HG03196 (cell line): ENCODE data around the gene KASH5.
"Not testable (repeated sequence)": the region's sequence is repeated elsewhere in the genome, so short reads cannot be mapped to it uniquely, and the experiment has no call there.

ENCODE experiments used
- ATAC-seq: cut with Tn5 transposase; IDR thresholded peaks from one replicate; pipeline ENCODE4 v1.9.1; 2021; ENCODE audit not compliant: unreplicated experiment

Gene KASH5

GRCh38 chr19:49434907-49435583, 47.0 kb downstream of the KASH5 start:
- ATAC-seq: no peak

GRCh38 chr19:49435670-49436069, 47.6 kb downstream of the KASH5 start:
- ATAC-seq: no peak

- ATAC-seq: no peak
These were observed 48.5 kb downstream of the KASH5 start for GRCh38 chr19:49436381-49437017.

GRCh38 chr19:49437231-49437630, 49.2 kb downstream of the KASH5 start:
- ATAC-seq: no peak

- no peak for ATAC-seq
These were observed 50.2 kb downstream of the KASH5 start for GRCh38 chr19:49438261-49438660.

- no peak for ATAC-seq
These were observed 51.8 kb downstream of the KASH5 start for GRCh38 chr19:49439836-49440235.

GRCh38 chr19:49440439-49441209, 52.6 kb downstream of the KASH5 start:
- no peak for ATAC-seq

GRCh38 chr19:49441210-49441959, 53.3 kb downstream of the KASH5 start, which contains the start of gene SLC17A7:
TSS of gene SLC17A7 (minus strand) at chr19:49441527. CDS start at chr19:49441379, 148 bp downstream.
- no peak for ATAC-seq

- no peak for ATAC-seq
These were observed 53.9 kb downstream of the KASH5 start for GRCh38 chr19:49441960-49442350.

GRCh38 chr19:49442354-49442753, 54.3 kb downstream of the KASH5 start:
- ATAC-seq: no peak

- peak; percentile 17 for ATAC-seq
These were observed 54.8 kb downstream of the KASH5 start for GRCh38 chr19:49442771-49443365.

- ATAC-seq: peak; percentile 76
These were observed 55.5 kb downstream of the KASH5 start for GRCh38 chr19:49443366-49444099.

GRCh38 chr19:49444100-49444700, 56.2 kb downstream of the KASH5 start:
- not testable (repeated sequence) for ATAC-seq

- ATAC-seq: no peak
These were observed 57.9 kb downstream of the KASH5 start for GRCh38 chr19:49445997-49446396.

- ATAC-seq: no peak
These were observed 59.7 kb downstream of the KASH5 start for GRCh38 chr19:49447485-49448431.

GRCh38 chr19:49448432-49448786, 60.4 kb downstream of the KASH5 start:
- ATAC-seq: no peak

- ATAC-seq: no peak
These were observed 62.4 kb downstream of the KASH5 start for GRCh38 chr19:49450405-49450804.

GRCh38 chr19:49451430-49452181, 63.6 kb downstream of the KASH5 start, which contains the start of gene PIH1D1:
TSS of gene PIH1D1 (minus strand) at chr19:49451814. CDS start at chr19:49451574, 240 bp downstream.
- peak; percentile 57 for ATAC-seq
